WTC11 (cell line): Measurements from ENCODE around the gene AHNAK2. TPM values are rescaled to one million over a fixed set of nuclear protein-coding genes. Genes with fewer than 3 reads are reported as not detected.

Experiments
- ATAC-seq: fragments of 200-7000 bp; cut with Tn5 transposase; 2 replicates; pipeline ENCODE4 v1.10.0; 2021; ENCODE audit warnings: mild to moderate bottlenecking, moderate library complexity
- CTCF ChIA-PET: fragments of 300-600 bp; sonication (Branson Sonifier 250); formaldehyde crosslinking; loops from one replicate; lab custom pipeline; 2021; ENCODE audit warnings: antibody characterized with exemption; lab: Charles Lee
- POLR2A ChIA-PET: fragments of 350-600 bp; sonication (Branson Sonifier 250); formaldehyde crosslinking; loops from one replicate; lab custom pipeline; 2021; ENCODE audit warnings: antibody characterized with exemption; lab: Charles Lee
- DNase-seq: peaks from one replicate; pipeline ENCODE4 v3.0.0; 2021; ENCODE audit warnings: low spot score
- H3K27ac Mint-ChIP-seq: 2 replicates; pipeline ENCODE4 v1.8.0; 2021; ENCODE audit warnings: mixed read lengths
- H3K27me3 Mint-ChIP-seq: 2 replicates; pipeline ENCODE4 v1.8.0; 2021; ENCODE audit warnings: low read depth, mild to moderate bottlenecking, moderate library complexity, mixed read lengths
- H3K36me3 Mint-ChIP-seq: 2 replicates; pipeline ENCODE4 v1.8.0; 2021; ENCODE audit warnings: mixed read lengths
- H3K4me1 Mint-ChIP-seq: 2 replicates; pipeline ENCODE4 v1.8.0; 2022; ENCODE audit warnings: mixed read lengths
- H3K4me3 Mint-ChIP-seq: 2 replicates; pipeline ENCODE4 v1.8.0; 2021; ENCODE audit warnings: mild to moderate bottlenecking, moderate library complexity, mixed read lengths
- H3K9me3 Mint-ChIP-seq: 2 replicates; pipeline ENCODE4 v1.8.0; 2021; ENCODE audit warnings: mixed read lengths
- CREM ChIP-seq: sonication (generic); formaldehyde crosslinking; IDR thresholded peaks from 2 replicates; pipeline ENCODE4 v1.8.1; 2022; ENCODE audit warnings: mild to moderate bottlenecking, missing genetic modification reagents, moderate library complexity
- GABPB1 ChIP-seq: sonication (generic); formaldehyde crosslinking; IDR thresholded peaks from 2 replicates; pipeline ENCODE4 v1.8.1; 2023; ENCODE audit warnings: mild to moderate bottlenecking, missing genetic modification reagents
- KAT7 ChIP-seq: sonication (generic); formaldehyde crosslinking; IDR thresholded peaks from 2 replicates; pipeline ENCODE4 v1.8.1; 2023; ENCODE audit warnings: missing genetic modification reagents, mild to moderate bottlenecking, borderline replicate concordance
- OVOL2 ChIP-seq: fragments of 250-450 bp; sonication (Bioruptor Pico); IDR thresholded peaks from 2 replicates; pipeline ENCODE4 v1.9.0; 2021; ENCODE audit warnings: mild to moderate bottlenecking, borderline replicate concordance
- TP53 ChIP-seq: sonication (generic); formaldehyde crosslinking; IDR thresholded peaks from 2 replicates; pipeline ENCODE4 v1.8.1; 2023; ENCODE audit warnings: mild to moderate bottlenecking, missing genetic modification reagents
- ZNF317 ChIP-seq: sonication (generic); formaldehyde crosslinking; IDR thresholded peaks from 2 replicates; pipeline ENCODE4 v1.8.1; 2023; ENCODE audit warnings: low read depth, mild to moderate bottlenecking, moderate library complexity, missing genetic modification reagents, borderline replicate concordance
- ZNF423 ChIP-seq: fragments of 250-450 bp; sonication (Bioruptor Pico); IDR thresholded peaks from 2 replicates; pipeline ENCODE4 v2.1.2; 2022; ENCODE audit warnings: mild to moderate bottlenecking, moderate library complexity
- ZNF671 ChIP-seq: fragments of 250-450 bp; sonication (Bioruptor Pico); IDR thresholded peaks from 2 replicates; pipeline ENCODE4 v1.8.0; 2021; ENCODE audit warnings: mild to moderate bottlenecking
- total RNA-seq: library from RNA; stranded (reverse); gene quantifications from 3 replicates; pipeline ENCODE4 v1.2.3, GENCODE V29; 2021
- TF ChIP-seq, protein P1 (sequence below): sonication (generic); formaldehyde crosslinking; IDR thresholded peaks from 2 replicates; pipeline ENCODE4 v1.8.1; 2022; ENCODE audit warnings: low read depth, mild to moderate bottlenecking, moderate library complexity, missing genetic modification reagents, borderline replicate concordance
- TF ChIP-seq, protein P2 (sequence below): sonication (generic); formaldehyde crosslinking; IDR thresholded peaks from 2 replicates; pipeline ENCODE4 v1.8.1; 2023; ENCODE audit warnings: mild to moderate bottlenecking, missing genetic modification reagents, moderate library complexity
- TF ChIP-seq, protein P3 (sequence below): sonication (generic); formaldehyde crosslinking; IDR thresholded peaks from 2 replicates; pipeline ENCODE4 v1.8.1; 2023; ENCODE audit warnings: mild to moderate bottlenecking, moderate library complexity, missing genetic modification reagents
- TF ChIP-seq, protein P4 (sequence below): sonication (generic); formaldehyde crosslinking; IDR thresholded peaks from 2 replicates; pipeline ENCODE4 v1.8.1; 2022; ENCODE audit warnings: low read depth, missing genetic modification reagents, borderline replicate concordance
- TF ChIP-seq, protein P5 (sequence below): sonication (generic); formaldehyde crosslinking; IDR thresholded peaks from 2 replicates; pipeline ENCODE4 v1.8.0; 2023; ENCODE audit warnings: mild to moderate bottlenecking, missing genetic modification reagents
- TF ChIP-seq, protein P6 (sequence below): fragments of 250-450 bp; sonication (Bioruptor Pico); IDR thresholded peaks from 2 replicates; pipeline ENCODE4 v2.1.2; 2022; ENCODE audit warnings: mild to moderate bottlenecking, moderate library complexity

The AHNAK2 gene
- total RNA-seq, 1 experiment from 2014 or later, result 3.5 TPM

DNA sequence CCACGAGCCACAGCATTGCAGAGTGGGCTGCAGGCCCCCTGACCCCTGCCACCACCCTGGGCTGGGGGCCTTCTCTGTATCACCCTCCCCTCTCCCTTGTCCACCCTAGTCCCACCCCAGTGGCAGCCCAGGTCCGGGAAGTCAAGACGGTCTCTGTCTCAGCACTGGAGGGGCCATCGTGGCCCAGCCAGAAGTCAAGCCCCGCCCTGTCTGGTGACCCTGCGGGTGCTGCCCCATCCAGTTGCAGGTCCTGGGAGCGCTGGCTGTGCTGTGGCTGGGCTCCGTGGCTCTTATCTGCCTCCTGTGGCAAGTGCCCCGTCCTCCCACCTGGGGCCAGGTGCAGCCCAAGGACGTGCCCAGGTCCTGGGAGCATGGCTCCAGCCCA is 50.8 kb downstream of the AHNAK2 start:
- POLR2A ChIA-PET, result no interaction called here
- Mint-ChIP-seq H3K4me3 (no peak overlapping the region), H3K9me3 (peaks cover 5% of the 10 kb centered on the region), H3K27ac (no peak overlapping the region), H3K4me1 (no peaks in the 10 kb centered on the region), H3K36me3 (no peaks in the 10 kb centered on the region), H3K27me3 (peaks cover 27% of the 10 kb centered on the region)
- TF ChIP-seq, protein P1, sequence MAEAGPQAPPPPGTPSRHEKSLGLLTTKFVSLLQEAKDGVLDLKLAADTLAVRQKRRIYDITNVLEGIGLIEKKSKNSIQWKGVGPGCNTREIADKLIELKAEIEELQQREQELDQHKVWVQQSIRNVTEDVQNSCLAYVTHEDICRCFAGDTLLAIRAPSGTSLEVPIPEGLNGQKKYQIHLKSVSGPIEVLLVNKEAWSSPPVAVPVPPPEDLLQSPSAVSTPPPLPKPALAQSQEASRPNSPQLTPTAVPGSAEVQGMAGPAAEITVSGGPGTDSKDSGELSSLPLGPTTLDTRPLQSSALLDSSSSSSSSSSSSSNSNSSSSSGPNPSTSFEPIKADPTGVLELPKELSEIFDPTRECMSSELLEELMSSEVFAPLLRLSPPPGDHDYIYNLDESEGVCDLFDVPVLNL (CRISPR knock-in tag), result no peak
- TF ChIP-seq, protein P2, sequence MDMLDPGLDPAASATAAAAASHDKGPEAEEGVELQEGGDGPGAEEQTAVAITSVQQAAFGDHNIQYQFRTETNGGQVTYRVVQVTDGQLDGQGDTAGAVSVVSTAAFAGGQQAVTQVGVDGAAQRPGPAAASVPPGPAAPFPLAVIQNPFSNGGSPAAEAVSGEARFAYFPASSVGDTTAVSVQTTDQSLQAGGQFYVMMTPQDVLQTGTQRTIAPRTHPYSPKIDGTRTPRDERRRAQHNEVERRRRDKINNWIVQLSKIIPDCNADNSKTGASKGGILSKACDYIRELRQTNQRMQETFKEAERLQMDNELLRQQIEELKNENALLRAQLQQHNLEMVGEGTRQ (CRISPR knock-in tag), result no peak
- TF ChIP-seq ZNF423, result no peak
- no peak for TF ChIP-seq TP53
- TF ChIP-seq, protein P3, sequence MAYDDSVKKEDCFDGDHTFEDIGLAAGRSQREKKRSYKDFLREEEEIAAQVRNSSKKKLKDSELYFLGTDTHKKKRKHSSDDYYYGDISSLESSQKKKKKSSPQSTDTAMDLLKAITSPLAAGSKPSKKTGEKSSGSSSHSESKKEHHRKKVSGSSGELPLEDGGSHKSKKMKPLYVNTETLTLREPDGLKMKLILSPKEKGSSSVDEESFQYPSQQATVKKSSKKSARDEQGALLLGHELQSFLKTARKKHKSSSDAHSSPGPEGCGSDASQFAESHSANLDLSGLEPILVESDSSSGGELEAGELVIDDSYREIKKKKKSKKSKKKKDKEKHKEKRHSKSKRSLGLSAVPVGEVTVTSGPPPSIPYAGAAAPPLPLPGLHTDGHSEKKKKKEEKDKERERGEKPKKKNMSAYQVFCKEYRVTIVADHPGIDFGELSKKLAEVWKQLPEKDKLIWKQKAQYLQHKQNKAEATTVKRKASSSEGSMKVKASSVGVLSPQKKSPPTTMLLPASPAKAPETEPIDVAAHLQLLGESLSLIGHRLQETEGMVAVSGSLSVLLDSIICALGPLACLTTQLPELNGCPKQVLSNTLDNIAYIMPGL (CRISPR knock-in tag), result no peak
- TF ChIP-seq, protein P4, sequence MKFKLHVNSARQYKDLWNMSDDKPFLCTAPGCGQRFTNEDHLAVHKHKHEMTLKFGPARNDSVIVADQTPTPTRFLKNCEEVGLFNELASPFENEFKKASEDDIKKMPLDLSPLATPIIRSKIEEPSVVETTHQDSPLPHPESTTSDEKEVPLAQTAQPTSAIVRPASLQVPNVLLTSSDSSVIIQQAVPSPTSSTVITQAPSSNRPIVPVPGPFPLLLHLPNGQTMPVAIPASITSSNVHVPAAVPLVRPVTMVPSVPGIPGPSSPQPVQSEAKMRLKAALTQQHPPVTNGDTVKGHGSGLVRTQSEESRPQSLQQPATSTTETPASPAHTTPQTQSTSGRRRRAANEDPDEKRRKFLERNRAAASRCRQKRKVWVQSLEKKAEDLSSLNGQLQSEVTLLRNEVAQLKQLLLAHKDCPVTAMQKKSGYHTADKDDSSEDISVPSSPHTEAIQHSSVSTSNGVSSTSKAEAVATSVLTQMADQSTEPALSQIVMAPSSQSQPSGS, result no peak
- no peak for TF ChIP-seq ZNF671 (CRISPR knock-in tag)
- TF ChIP-seq CREM (CRISPR knock-in tag), result no peak
- no peak for TF ChIP-seq ZNF317 (CRISPR knock-in tag)
- no peak for TF ChIP-seq OVOL2 (CRISPR knock-in tag)
- no peak for TF ChIP-seq GABPB1 (CRISPR knock-in tag)
- no peak for TF ChIP-seq KAT7
- TF ChIP-seq, protein P5, sequence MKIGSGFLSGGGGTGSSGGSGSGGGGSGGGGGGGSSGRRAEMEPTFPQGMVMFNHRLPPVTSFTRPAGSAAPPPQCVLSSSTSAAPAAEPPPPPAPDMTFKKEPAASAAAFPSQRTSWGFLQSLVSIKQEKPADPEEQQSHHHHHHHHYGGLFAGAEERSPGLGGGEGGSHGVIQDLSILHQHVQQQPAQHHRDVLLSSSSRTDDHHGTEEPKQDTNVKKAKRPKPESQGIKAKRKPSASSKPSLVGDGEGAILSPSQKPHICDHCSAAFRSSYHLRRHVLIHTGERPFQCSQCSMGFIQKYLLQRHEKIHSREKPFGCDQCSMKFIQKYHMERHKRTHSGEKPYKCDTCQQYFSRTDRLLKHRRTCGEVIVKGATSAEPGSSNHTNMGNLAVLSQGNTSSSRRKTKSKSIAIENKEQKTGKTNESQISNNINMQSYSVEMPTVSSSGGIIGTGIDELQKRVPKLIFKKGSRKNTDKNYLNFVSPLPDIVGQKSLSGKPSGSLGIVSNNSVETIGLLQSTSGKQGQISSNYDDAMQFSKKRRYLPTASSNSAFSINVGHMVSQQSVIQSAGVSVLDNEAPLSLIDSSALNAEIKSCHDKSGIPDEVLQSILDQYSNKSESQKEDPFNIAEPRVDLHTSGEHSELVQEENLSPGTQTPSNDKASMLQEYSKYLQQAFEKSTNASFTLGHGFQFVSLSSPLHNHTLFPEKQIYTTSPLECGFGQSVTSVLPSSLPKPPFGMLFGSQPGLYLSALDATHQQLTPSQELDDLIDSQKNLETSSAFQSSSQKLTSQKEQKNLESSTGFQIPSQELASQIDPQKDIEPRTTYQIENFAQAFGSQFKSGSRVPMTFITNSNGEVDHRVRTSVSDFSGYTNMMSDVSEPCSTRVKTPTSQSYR (CRISPR knock-in tag), result no peak
- no peak for ATAC-seq
- CTCF ChIA-PET, result interaction anchor here (1.0 to 1.7 kb wide), 7 partner anchors 31 to 118 kb away, joined by 3 to 5 read pairs (median 3); partner anchors contain the start of gene CLBA1
- peak; percentile 14 for DNase-seq

DNA sequence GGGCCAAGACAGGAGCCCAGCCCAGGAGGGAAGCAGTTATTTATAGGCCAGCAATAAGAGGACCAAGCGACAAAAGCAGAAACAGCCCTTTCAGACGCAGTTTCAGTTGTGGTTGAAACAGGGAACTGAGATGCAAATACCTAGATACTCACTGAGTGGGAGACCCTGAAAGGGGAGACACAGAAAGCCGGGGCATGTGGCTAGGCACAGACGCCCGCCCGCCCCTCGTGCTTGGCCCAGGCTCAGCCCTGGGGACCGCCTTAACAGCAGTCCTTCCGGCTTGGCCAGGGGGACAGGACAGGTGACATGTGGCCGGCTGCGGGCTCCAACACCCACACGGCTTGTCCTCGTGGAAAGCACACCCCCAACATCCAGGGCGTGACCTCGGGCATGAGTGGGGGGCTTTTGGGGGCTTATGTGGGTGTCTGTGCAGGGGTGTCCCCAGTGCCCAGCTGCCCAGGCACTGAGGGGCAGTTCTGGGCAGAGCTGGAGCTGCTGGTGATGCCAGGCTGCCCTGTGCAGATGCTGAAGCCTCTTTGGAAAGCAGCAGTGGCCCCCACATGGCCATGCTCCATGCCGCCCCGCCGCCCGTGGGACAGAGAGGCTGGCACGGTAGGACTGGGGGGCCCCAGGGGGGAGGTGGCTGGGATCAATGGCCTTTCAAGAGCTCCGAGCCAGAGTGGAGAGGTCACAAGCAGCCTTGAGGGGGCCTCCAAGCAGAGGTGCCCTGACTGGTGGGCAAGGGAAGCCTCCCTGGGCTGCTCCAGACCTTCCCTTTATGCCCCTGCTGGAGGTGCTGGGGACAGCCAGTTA is 51.3 kb downstream of the AHNAK2 start:
- peak; percentile 38; the same call in 1 of the 2 replicates for ATAC-seq
- ChIA-PET POLR2A (no interaction called here), CTCF (interaction anchor here (1.1 to 1.7 kb wide), 4 partner anchors 30 to 119 kb away, joined by 3 to 5 read pairs (median 4); no protein-coding TSS in a partner anchor)
- TF ChIP-seq, protein P6, sequence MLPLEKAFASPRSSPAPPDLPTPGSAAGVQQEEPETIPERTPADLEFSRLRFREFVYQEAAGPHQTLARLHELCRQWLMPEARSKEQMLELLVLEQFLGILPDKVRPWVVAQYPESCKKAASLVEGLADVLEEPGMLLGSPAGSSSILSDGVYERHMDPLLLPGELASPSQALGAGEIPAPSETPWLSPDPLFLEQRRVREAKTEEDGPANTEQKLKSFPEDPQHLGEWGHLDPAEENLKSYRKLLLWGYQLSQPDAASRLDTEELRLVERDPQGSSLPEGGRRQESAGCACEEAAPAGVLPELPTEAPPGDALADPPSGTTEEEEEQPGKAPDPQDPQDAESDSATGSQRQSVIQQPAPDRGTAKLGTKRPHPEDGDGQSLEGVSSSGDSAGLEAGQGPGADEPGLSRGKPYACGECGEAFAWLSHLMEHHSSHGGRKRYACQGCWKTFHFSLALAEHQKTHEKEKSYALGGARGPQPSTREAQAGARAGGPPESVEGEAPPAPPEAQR, result no peak
- TF ChIP-seq ZNF423, result no peak
- H3K4me3 Mint-ChIP-seq, result no peak overlapping the region
- H3K36me3 Mint-ChIP-seq, result no peaks in the 10 kb centered on the region
- no peak overlapping the region for H3K27ac Mint-ChIP-seq
- peaks cover 5% of the 10 kb centered on the region for H3K9me3 Mint-ChIP-seq
- peaks cover 21% of the 10 kb centered on the region for H3K27me3 Mint-ChIP-seq
- DNase-seq, result peak; percentile 13
- H3K4me1 Mint-ChIP-seq, result no peaks in the 10 kb centered on the region
